ENCODE measurements around the gene CATSPERZ.

DNA sequence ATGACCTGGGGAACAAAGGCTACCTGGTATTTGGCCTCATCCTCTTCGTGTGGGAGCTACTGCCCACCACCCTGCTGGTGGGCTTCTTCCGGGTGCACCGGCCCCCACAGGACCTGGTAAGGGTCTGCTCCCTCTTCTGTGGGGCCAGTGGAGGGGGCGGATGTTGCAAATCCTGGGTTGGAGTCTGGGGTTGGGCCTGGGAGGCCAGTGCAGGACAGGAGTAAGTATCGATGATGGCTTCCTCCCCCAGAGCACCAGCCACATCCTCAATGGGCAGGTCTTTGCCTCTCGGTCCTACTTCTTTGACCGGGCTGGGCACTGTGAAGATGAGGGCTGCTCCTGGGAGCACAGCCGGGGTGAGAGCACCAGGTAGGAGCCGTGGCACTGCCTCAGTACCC lies 11.8 kb upstream of the CATSPERZ start:
- TF ChIP-seq, protein P1, sequence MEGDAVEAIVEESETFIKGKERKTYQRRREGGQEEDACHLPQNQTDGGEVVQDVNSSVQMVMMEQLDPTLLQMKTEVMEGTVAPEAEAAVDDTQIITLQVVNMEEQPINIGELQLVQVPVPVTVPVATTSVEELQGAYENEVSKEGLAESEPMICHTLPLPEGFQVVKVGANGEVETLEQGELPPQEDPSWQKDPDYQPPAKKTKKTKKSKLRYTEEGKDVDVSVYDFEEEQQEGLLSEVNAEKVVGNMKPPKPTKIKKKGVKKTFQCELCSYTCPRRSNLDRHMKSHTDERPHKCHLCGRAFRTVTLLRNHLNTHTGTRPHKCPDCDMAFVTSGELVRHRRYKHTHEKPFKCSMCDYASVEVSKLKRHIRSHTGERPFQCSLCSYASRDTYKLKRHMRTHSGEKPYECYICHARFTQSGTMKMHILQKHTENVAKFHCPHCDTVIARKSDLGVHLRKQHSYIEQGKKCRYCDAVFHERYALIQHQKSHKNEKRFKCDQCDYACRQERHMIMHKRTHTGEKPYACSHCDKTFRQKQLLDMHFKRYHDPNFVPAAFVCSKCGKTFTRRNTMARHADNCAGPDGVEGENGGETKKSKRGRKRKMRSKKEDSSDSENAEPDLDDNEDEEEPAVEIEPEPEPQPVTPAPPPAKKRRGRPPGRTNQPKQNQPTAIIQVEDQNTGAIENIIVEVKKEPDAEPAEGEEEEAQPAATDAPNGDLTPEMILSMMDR (IDR thresholded peaks at IDR 0.05; ENCODE audit: low read depth, low read length) = no peak
- TF ChIP-seq, protein P2, sequence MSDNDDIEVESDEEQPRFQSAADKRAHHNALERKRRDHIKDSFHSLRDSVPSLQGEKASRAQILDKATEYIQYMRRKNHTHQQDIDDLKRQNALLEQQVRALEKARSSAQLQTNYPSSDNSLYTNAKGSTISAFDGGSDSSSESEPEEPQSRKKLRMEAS (IDR thresholded peaks at IDR 0.05; ENCODE audit: low read depth, low read length) = no peak
- TF ChIP-seq MYC (IDR thresholded peaks at IDR 0.05; ENCODE audit: low read depth, low read length) = no peak
